ENCODE data around the gene ITGA11. TPM values are rescaled to one million over a fixed set of nuclear protein-coding genes. Genes with fewer than 3 reads are reported as not detected.

ITGA11 gene
- total and polyA plus RNA-seq, 2 of the 4 experiments (the other 2 are of a cell fraction), result 4.1 to 6.6 TPM

DNA sequence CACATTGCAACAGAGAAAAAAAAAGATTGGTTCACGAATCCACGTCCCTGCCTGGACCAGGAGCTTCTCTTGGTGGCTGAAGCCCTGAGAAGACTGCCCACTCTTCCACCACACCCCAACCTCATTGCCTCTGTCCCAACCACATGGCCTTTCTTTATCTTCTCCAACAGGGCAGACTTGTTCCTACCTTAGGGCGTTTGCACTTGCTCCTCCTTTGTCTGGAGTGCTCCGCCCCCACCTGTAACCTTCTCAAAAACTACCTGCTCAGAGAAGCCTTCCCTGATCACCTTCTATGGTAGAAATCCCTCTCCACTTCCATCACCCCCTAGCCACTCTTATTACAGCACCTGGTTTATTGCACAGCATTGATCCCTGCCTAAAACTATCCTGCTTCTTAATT is 64.7 kb downstream of the ITGA11 start:
- Histone ChIP-seq H2BK20ac (ENCODE audit: low read depth, low read length) (no peak overlapping the region), H2BK120ac (ENCODE audit: low read depth, low read length) (no peak overlapping the region), H2BK5ac (ENCODE audit: low read depth, low read length, poor library complexity, severe bottlenecking) (no peak overlapping the region), H4K8ac (ENCODE audit: low read depth in 2 of 2, low read length in 2 of 2) (no peak overlapping the region), H3K23ac (ENCODE audit: low read depth, low read length) (no peak overlapping the region), H4K5ac (ENCODE audit: low read depth, low read length) (no peak overlapping the region), H4K20me1 (ENCODE audit: insufficient read depth, low read length) (no peaks in the 10 kb centered on the region), H3K36me3 (ENCODE audit: control insufficient read depth, insufficient read depth, low read length) (peaks cover 3% of the 10 kb centered on the region; the same call in 1 of the 2 replicates), H2AK9ac (replicated peaks; ENCODE audit: low read depth, low read length, poor library complexity) (no peak overlapping the region), H3K56ac (ENCODE audit: extremely low read depth, insufficient read depth, low read length) (no peak overlapping the region), H2BK15ac (ENCODE audit: low read depth, low read length) (no peak overlapping the region), H3K27ac (ENCODE audit: insufficient read depth, low read length) (no peak overlapping the region), H3K4ac (ENCODE audit: low read depth, low read length) (no peak overlapping the region), H3K4me2 (ENCODE audit: low read depth, low read length) (no peak overlapping the region), H3K79me1 (ENCODE audit: low read depth in 1 of 2, low read length in 2 of 2) (no peaks in the 10 kb centered on the region), H3K9me3 (ENCODE audit: control insufficient read depth, insufficient read depth, low read length) (no peaks in the 10 kb centered on the region), H3K9ac (ENCODE audit: low read depth, low read length) (no peak overlapping the region), H3K18ac (ENCODE audit: low read depth, low read length) (no peak overlapping the region), H2AK5ac (ENCODE audit: low read depth, low read length) (peak overlapping the region; percentile 27; the same call in 1 of the 2 replicates), H3K14ac (replicated peaks; ENCODE audit: low read depth, low read length) (no peak overlapping the region), H3K9me1 (ENCODE audit: insufficient read depth, low read length) (peaks cover 11% of the 10 kb centered on the region), H4K91ac (ENCODE audit: insufficient read depth, low read depth, low read length) (no peak overlapping the region), H3K4me3 (ENCODE audit: insufficient read depth, low read depth, low read length) (no peak overlapping the region), H3K4me1 (ENCODE audit: control insufficient read depth, insufficient read depth, low read length) (peaks cover 22% of the 10 kb centered on the region), H2AFZ (replicated peaks; ENCODE audit: low read length, poor library complexity) (no peak overlapping the region), H3K27me3 (ENCODE audit: control insufficient read depth, insufficient read depth, low read length) (no peaks in the 10 kb centered on the region)
- in situ Hi-C loops (cut with MboI; ENCODE audit: low sequenced_read_pairs), result no loop called here
- TF ChIP-seq NFE2L2 (IDR thresholded peaks at IDR 0.05; ENCODE audit: low read depth, low read length), result no peak
- TF ChIP-seq, protein P1, sequence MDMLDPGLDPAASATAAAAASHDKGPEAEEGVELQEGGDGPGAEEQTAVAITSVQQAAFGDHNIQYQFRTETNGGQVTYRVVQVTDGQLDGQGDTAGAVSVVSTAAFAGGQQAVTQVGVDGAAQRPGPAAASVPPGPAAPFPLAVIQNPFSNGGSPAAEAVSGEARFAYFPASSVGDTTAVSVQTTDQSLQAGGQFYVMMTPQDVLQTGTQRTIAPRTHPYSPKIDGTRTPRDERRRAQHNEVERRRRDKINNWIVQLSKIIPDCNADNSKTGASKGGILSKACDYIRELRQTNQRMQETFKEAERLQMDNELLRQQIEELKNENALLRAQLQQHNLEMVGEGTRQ (IDR thresholded peaks at IDR 0.05; ENCODE audit: low read depth, low read length), result no peak
- TF ChIP-seq, protein P2, sequence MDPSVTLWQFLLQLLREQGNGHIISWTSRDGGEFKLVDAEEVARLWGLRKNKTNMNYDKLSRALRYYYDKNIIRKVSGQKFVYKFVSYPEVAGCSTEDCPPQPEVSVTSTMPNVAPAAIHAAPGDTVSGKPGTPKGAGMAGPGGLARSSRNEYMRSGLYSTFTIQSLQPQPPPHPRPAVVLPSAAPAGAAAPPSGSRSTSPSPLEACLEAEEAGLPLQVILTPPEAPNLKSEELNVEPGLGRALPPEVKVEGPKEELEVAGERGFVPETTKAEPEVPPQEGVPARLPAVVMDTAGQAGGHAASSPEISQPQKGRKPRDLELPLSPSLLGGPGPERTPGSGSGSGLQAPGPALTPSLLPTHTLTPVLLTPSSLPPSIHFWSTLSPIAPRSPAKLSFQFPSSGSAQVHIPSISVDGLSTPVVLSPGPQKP (IDR thresholded peaks at IDR 0.05; ENCODE audit: borderline replicate concordance, low read depth, low read length), result no peak
- TF ChIP-seq CEBPB (IDR thresholded peaks at IDR 0.05; ENCODE audit: low read depth, low read length), result no peak
- no peak for TF ChIP-seq FOS (IDR thresholded peaks at IDR 0.05; ENCODE audit: low read depth, low read length)
- no peak for TF ChIP-seq RFX5 (IDR thresholded peaks at IDR 0.05; ENCODE audit: low read depth, low read length)
- TF ChIP-seq RCOR1 (IDR thresholded peaks at IDR 0.05; ENCODE audit: insufficient replicate concordance, low read length), result no peak
- TF ChIP-seq MAZ (IDR thresholded peaks at IDR 0.05; ENCODE audit: borderline replicate concordance, low read depth, low read length), result no peak
- TF ChIP-seq MAFK (IDR thresholded peaks at IDR 0.05; ENCODE audit: low read depth, low read length), result no peak
- TF ChIP-seq, protein P3, sequence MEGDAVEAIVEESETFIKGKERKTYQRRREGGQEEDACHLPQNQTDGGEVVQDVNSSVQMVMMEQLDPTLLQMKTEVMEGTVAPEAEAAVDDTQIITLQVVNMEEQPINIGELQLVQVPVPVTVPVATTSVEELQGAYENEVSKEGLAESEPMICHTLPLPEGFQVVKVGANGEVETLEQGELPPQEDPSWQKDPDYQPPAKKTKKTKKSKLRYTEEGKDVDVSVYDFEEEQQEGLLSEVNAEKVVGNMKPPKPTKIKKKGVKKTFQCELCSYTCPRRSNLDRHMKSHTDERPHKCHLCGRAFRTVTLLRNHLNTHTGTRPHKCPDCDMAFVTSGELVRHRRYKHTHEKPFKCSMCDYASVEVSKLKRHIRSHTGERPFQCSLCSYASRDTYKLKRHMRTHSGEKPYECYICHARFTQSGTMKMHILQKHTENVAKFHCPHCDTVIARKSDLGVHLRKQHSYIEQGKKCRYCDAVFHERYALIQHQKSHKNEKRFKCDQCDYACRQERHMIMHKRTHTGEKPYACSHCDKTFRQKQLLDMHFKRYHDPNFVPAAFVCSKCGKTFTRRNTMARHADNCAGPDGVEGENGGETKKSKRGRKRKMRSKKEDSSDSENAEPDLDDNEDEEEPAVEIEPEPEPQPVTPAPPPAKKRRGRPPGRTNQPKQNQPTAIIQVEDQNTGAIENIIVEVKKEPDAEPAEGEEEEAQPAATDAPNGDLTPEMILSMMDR (conservative IDR thresholded peaks at IDR 0.05; ENCODE audit: low read depth, low read length), result no peak
- no peak for TF ChIP-seq BHLHE40 (IDR thresholded peaks at IDR 0.05; ENCODE audit: low read depth, low read length)
- no peak for TF ChIP-seq CHD1 (IDR thresholded peaks at IDR 0.05; ENCODE audit: low read depth, low read length)
- TF ChIP-seq MXI1 (IDR thresholded peaks at IDR 0.05; ENCODE audit: borderline replicate concordance, low read depth, low read length), result no peak
- TF ChIP-seq RAD21 (IDR thresholded peaks at IDR 0.05; ENCODE audit: low read length), result no peak
- TF ChIP-seq SMC3 (IDR thresholded peaks at IDR 0.05; ENCODE audit: low read depth, low read length), result no peak
- no peak for TF ChIP-seq POLR2A (IDR thresholded peaks at IDR 0.05; ENCODE audit: low read depth, low read length)
- dilution Hi-C loops (cut with HindIII; ENCODE audit: low sequenced_read_pairs, unreplicated experiment), result no loop called here
- ChIA-PET CTCF (no interaction called here), POLR2A (ENCODE audit: unreplicated experiment) (no interaction called here)
- ATAC-seq (ENCODE audit: low read depth) (no peak), DNase-seq (no peak)
- intact Hi-C loops (cut with micrococcal nuclease), result no loop called here
- WGBS, 2 experiments (ENCODE audit: extremely low coverage in 2 of 2, insufficient read length in 1 of 2), result 92% methylated on average over 2 of the region's 4 CpGs; no CpG with 5 or more reads in 1 of the 2 experiments
- BruUV-seq (replicated peaks), result no TSS peak

All from IMR-90 (cell line).